ENCODE data around the gene PMS1.

The PMS1 gene

DNA sequence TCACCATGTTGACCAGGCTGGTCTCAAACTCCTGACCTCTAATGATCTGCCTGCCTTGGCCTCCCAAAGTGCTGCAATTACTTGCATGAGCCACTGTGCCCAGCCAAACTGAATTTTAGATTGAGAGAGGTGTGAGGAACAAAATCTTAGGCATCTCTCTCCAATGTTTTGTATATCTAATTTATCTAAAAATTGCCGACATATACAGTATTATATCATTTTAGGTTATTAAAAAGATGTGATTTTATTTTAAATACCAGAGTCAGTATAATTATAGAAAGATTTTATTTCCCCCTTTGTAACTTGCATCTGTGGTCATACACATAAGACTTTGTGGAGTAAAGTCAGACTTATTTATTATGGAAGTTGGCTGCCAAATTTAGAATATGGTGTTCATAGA, 10.1 kb downstream of the PMS1 start:
- DNase-seq (ENCODE audit: low read depth): no peak
- H3K4me3 ChIP-seq (ENCODE audit: low read depth, low read length): no peak overlapping the region
- TF ChIP-seq, protein P1, sequence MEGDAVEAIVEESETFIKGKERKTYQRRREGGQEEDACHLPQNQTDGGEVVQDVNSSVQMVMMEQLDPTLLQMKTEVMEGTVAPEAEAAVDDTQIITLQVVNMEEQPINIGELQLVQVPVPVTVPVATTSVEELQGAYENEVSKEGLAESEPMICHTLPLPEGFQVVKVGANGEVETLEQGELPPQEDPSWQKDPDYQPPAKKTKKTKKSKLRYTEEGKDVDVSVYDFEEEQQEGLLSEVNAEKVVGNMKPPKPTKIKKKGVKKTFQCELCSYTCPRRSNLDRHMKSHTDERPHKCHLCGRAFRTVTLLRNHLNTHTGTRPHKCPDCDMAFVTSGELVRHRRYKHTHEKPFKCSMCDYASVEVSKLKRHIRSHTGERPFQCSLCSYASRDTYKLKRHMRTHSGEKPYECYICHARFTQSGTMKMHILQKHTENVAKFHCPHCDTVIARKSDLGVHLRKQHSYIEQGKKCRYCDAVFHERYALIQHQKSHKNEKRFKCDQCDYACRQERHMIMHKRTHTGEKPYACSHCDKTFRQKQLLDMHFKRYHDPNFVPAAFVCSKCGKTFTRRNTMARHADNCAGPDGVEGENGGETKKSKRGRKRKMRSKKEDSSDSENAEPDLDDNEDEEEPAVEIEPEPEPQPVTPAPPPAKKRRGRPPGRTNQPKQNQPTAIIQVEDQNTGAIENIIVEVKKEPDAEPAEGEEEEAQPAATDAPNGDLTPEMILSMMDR (IDR thresholded peaks at IDR 0.05; ENCODE audit: control insufficient read depth, extremely low read depth, insufficient read depth): no peak

DNA sequence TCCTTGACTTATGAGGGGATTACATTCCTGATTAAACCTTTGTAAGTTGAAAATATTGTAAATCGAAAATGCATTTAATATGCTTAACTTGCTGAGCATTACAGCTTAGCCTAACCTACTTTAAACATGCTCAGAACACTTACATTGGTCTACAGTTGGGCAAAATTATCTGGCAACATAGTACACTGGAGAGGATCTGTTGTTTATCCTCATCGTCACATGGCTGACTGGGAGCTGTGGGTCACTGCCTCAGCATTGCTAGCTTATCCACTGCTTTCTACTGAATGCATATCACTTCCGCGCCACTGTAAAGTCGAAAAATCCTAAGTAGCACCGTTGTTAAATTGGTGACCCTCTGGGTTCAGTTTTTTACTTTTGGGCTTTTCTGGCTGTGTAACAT, 13.7 kb downstream of the PMS1 start:
- TF ChIP-seq, protein P1 (IDR thresholded peaks at IDR 0.05; ENCODE audit: control insufficient read depth, extremely low read depth, insufficient read depth): no peak
- H3K4me3 ChIP-seq (ENCODE audit: low read depth, low read length): no peak overlapping the region
- no peak for DNase-seq (ENCODE audit: low read depth)

DNA sequence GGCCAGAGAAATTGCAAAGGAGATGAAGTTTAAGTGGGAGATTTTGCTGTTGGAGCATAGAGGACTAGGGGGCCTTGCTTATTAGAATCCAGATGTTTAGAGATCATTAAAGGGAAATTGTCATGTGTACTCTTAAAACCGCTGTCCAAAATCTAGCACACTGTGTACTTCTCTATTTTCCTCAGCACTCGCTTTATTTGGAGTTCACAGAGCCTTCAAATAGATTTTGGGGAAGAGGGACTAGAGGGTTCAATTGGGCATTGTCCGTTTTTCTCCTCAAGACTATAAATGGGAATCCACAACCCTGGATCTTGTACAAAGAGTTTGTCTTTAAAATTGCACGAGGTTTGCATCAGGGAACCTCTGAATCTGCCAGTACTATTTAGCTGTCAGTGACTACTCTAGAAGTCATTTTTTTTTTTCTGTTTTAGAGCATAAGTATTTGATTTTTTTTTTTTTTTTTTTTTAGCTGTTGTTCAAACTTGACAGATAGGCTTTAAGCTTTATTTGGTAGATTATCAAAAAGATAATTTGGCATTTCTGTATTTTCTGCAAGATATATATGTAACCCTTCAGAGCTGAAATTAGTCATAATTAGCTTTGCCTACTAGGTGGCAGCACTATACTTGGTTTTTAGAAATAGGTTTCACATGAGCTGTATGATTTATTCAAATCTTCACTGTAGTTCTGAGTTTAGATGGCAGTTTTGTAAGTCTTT, 14.2 kb downstream of the PMS1 start:
- H3K4me3 ChIP-seq (ENCODE audit: low read depth, low read length): no peak overlapping the region
- DNase-seq (ENCODE audit: low read depth): peak; percentile 26
- TF ChIP-seq, protein P1 (IDR thresholded peaks at IDR 0.05; ENCODE audit: control insufficient read depth, extremely low read depth, insufficient read depth): peak; percentile 57

DNA sequence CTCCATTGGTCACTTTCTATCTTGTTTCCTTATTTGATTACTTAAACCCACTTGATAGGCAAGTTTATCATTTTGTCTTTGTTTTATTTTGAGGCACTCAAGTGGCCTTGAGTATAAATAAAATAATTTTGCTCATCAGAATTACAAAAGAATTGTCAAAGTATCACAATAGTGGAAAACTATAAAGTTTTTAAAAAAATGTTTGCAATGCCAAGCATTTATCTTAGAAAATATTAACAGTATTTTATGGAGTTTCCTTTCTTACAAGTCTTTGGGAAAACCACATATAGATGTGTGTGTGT, 14.7 kb downstream of the PMS1 start:
- no peak for DNase-seq (ENCODE audit: low read depth)
- H3K4me3 ChIP-seq (ENCODE audit: low read depth, low read length): no peak overlapping the region
- TF ChIP-seq, protein P1 (IDR thresholded peaks at IDR 0.05; ENCODE audit: control insufficient read depth, extremely low read depth, insufficient read depth): no peak

DNA sequence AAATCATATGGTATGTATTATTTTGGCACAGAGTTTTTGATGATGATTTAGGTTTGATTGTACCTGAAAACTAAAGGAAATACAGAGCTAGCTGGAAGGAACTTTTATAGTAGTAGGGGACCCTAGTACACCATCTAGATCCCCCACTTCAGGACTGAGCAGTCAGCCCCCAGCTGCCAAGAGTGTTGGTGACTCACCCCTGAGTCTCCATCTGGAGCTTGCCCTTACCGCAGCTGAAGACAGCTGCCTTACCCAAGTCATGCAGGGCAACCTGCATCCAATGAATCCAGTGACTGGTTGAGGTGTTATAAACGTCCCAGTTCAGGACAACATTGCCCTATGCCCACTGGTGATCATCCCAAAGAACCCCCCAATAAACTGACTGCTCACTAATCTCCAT, 15.3 kb downstream of the PMS1 start:
- no peak overlapping the region for H3K4me3 ChIP-seq (ENCODE audit: low read depth, low read length)
- TF ChIP-seq, protein P1 (IDR thresholded peaks at IDR 0.05; ENCODE audit: control insufficient read depth, extremely low read depth, insufficient read depth): no peak
- DNase-seq (ENCODE audit: low read depth): no peak

DNA sequence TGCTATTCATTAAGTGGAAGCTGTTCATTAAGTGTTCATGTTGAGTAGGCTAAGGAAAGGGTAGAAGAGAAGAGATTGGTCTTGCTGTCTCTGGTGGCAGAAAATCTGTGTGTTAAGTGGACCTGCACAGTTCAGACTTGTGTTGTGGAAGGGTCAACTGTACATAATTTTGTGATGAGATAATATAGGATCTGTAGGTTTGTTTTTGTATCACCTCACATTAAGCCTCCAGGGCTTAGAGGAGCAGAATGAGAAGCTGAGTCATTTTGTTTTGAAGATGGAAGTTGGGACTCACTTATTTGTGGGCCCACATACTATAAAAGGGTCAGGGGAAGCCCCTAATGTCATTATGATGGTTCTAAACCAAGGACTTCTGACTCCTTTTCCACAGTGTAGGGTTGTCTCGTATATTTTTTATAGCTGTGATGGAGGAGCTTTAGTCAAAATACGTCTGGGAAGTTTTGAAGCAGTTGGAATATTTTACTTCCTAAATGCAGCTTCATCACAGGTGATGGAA, 18.2 kb downstream of the PMS1 start:
- no peak overlapping the region for H3K4me3 ChIP-seq (ENCODE audit: low read depth, low read length)
- no peak for DNase-seq (ENCODE audit: low read depth)
- TF ChIP-seq, protein P1 (IDR thresholded peaks at IDR 0.05; ENCODE audit: control insufficient read depth, extremely low read depth, insufficient read depth): no peak

DNA sequence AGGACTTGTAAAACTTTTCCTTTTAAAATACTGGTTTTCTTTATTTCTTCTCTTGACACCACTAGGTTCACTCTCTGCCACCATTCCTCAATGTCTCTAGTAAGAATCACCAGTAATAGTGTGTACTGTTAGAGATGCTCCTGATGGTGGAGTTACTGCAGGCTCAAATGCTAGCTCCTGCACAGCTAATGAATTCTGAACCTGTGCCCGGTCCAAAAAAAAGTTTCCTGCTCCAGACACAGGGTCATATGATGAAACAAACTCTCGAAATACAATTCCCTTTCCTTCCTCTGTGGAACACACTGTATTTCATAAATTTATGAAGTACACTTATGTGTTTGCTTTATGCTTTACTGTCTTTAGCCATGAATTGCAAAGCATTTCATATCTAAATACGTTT, 19.2 kb downstream of the PMS1 start:
- DNase-seq (ENCODE audit: low read depth): no peak
- H3K4me3 ChIP-seq (ENCODE audit: low read depth, low read length): no peak overlapping the region

More for the DNA sequence above, 19.2 kb downstream of the PMS1 start:
- TF ChIP-seq, protein P1 (IDR thresholded peaks at IDR 0.05; ENCODE audit: control insufficient read depth, extremely low read depth, insufficient read depth): no peak

All from LNCaP clone FGC (cell line).